ENCODE data around the gene RABL3. TPM values are rescaled to one million over a fixed set of nuclear protein-coding genes. Genes with fewer than 3 reads are reported as not detected.
"Not testable (repeated sequence)": the region's sequence is repeated elsewhere in the genome, so short reads cannot be mapped to it uniquely, and the experiment has no call there.

The RABL3 gene
- total RNA-seq, 2 experiments from 2014 or later = 28.8 to 37.1 TPM

GRCh38 chr3:120678331-120678947 is 63.9 kb downstream of the RABL3 start:
- no peak for ATAC-seq
- Mint-ChIP-seq H3K4me1 (ENCODE audit: low read depth) (peaks cover 3% of the 10 kb centered on the region), H3K27me3 (no peaks in the 10 kb centered on the region), H3K4me3 (no peak overlapping the region), H3K36me3 (ENCODE audit: low read depth) (no peaks in the 10 kb centered on the region), H3K27ac (no peak overlapping the region), H3K9me3 (peaks cover 5% of the 10 kb centered on the region)
- TF ChIP-seq CTCF (IDR thresholded peaks at IDR 0.05) = no peak
- intact Hi-C loops (cut with micrococcal nuclease) = no loop called here
- ChIA-PET CTCF (interaction anchor here (1.7 kb wide), 1 partner anchor 111 kb away, joined by 5 read pairs; no protein-coding TSS in a partner anchor), POLR2A (no interaction called here)
- DNase-seq = no peak

GRCh38 chr3:120677193-120677592 is 65.1 kb downstream of the RABL3 start:
- intact Hi-C loops (cut with micrococcal nuclease) = not testable (repeated sequence)

GRCh38 chr3:120673116-120673515 is 69.2 kb downstream of the RABL3 start:
- Mint-ChIP-seq H3K36me3 (ENCODE audit: low read depth) (no peaks in the 10 kb centered on the region), H3K9me3 (peaks cover 5% of the 10 kb centered on the region), H3K27ac (no peak overlapping the region), H3K4me3 (no peak overlapping the region), H3K4me1 (ENCODE audit: low read depth) (no peaks in the 10 kb centered on the region), H3K27me3 (no peaks in the 10 kb centered on the region)
- POLR2A ChIA-PET = no interaction called here
- DNase-seq = no peak
- CTCF ChIA-PET = no interaction called here
- no peak for ATAC-seq
- intact Hi-C loops (cut with micrococcal nuclease) = no loop called here
- no peak for TF ChIP-seq CTCF (IDR thresholded peaks at IDR 0.05)

More at GRCh38 chr3:120677193-120677592, 65.1 kb downstream of the RABL3 start:
- CTCF ChIA-PET; POLR2A ChIA-PET; H3K9me3 Mint-ChIP-seq; H3K4me1 Mint-ChIP-seq (ENCODE audit: low read depth); H3K36me3 Mint-ChIP-seq (ENCODE audit: low read depth); H3K27ac Mint-ChIP-seq; H3K4me3 Mint-ChIP-seq; DNase-seq; H3K27me3 Mint-ChIP-seq; ATAC-seq: not testable (repeated sequence)

- DNase-seq (no peak), ATAC-seq (no peak)
- intact Hi-C loops (cut with micrococcal nuclease) = no loop called here
- TF ChIP-seq CTCF (IDR thresholded peaks at IDR 0.05) = no peak
- ChIA-PET CTCF (no interaction called here), POLR2A (no interaction called here)
- Mint-ChIP-seq H3K27me3 (no peaks in the 10 kb centered on the region), H3K27ac (no peak overlapping the region), H3K36me3 (ENCODE audit: low read depth) (no peaks in the 10 kb centered on the region), H3K4me1 (ENCODE audit: low read depth) (no peaks in the 10 kb centered on the region), H3K4me3 (no peak overlapping the region), H3K9me3 (no peaks in the 10 kb centered on the region)
These were observed 71.7 kb downstream of the RABL3 start for GRCh38 chr3:120670576-120670975.

GRCh38 chr3:120664926-120665325 is 77.4 kb downstream of the RABL3 start:
- Mint-ChIP-seq H3K4me1 (ENCODE audit: low read depth) (no peaks in the 10 kb centered on the region), H3K9me3 (no peaks in the 10 kb centered on the region), H3K27me3 (peaks cover 5% of the 10 kb centered on the region), H3K27ac (no peak overlapping the region), H3K36me3 (ENCODE audit: low read depth) (no peaks in the 10 kb centered on the region), H3K4me3 (no peak overlapping the region)
- CTCF ChIA-PET = no interaction called here
- POLR2A ChIA-PET = no interaction called here
- TF ChIP-seq CTCF (IDR thresholded peaks at IDR 0.05) = no peak
- ATAC-seq (no peak), DNase-seq (no peak)
- intact Hi-C loops (cut with micrococcal nuclease) = no loop called here
